NCI-H524 (cell line): Measurements from ENCODE around the gene FOXC1.

Experiments used
- DNase-seq, 2 experiments: peaks; one replicate each; lab custom pipeline; 2025; lab: John Stamatoyannopoulos, UW

Gene FOXC1

DNA sequence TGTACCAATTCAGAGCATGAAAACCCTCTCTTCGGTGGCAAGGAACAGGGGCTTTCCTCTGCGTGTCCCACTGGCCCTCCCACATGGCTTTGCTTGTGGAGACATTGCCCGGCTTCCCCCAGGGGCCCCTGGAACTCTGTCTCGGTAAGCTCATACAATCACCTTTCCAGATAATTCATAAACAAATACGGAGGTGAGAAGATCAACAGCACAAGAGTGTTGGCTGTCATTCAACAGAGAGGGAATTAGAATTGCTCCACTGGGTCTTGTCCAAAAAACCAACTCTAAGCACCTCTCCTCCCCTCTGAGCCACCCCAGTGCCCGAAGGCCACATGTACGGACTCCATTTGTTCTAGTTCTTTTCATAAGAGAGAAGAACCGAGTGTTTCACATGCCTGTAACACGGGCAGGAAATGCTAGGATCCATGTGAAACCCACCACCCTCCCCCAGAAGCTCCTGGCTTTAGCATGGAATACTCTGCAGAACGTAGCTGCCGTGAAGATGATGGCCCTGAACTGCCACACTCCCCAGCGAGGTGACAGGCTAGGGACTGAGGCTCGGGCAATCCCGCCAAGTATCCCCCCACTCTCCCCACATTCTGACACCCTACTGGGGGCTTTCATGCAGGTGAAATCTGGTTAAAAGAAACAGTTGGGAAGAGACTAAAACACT lies 24.6 kb upstream of the FOXC1 start:
- DNase-seq: no peak

DNA sequence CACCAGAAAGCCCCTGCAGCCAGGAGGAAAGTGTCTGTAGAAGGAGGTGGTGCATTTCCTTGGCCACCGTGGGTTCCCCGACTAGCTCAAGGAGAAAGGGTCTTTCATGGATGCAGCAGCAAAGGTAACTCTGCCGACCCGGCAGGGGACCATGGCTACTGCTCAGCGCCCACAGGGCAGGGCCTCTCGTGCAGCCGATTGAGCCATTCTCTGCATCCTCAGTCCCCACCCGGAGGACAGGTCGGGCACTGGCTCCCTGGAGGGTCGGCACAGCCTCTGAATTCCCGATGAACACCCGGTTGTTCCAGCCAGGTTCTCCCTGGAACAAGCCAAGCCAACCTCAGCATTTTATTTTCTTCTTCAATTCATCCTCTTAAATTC lies 24.1 kb upstream of the FOXC1 start:
- no peak for DNase-seq

DNA sequence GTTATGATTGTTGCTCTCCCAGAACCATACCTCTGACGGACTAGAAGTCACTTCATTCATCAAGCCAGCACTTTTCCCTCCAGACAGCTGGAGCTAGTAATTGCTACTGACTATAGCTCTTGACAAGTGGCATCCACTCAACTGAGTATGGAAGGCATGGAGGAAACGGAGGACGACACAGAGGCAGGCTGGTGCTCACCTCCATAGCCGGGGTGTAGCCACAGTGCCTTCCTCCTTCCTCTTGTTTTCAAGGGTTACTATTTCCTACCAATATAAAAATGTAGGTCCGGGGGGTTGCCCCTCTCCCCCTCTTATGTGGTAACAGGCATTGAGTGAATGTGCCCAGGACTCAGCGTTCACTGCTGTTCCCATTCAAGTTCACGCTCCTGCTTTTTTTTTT lies 23.5 kb upstream of the FOXC1 start:
- no peak for DNase-seq

DNA sequence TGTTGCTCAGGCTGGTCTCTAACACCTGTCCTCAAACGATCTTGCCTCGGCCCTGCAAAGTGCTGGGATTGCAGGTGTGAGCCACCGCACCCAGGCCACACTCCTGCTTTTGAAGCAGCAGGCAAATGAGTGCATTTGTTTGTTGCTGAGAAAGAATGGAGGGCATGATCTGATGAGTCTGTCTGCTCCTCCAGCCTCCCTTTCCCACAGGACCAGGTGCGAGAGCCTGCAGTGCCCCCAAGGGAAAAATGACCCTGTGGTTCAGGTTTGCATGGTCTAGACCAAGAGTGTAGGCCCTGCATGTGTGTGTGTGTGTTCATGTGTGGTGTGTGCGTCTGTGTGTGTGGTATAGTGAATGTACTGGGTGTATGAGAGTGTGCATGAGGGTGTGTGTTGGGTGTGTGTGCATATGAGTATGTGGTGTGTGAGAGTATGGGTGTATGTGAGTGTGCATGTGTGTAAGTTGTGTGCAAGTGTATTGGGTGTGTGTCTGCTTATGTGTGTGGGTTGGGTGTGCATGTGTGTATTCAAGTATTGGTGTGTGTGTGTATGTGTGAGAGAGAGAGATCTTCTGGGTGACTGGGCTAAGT lies 22.8 kb upstream of the FOXC1 start:
- DNase-seq: no peak

GRCh38 chr6:1587546-1587945 lies 22.2 kb upstream of the FOXC1 start:
- DNase-seq: no peak

- DNase-seq: no peak
Observed at GRCh38 chr6:1587977-1588376, 21.7 kb upstream of the FOXC1 start.

DNA sequence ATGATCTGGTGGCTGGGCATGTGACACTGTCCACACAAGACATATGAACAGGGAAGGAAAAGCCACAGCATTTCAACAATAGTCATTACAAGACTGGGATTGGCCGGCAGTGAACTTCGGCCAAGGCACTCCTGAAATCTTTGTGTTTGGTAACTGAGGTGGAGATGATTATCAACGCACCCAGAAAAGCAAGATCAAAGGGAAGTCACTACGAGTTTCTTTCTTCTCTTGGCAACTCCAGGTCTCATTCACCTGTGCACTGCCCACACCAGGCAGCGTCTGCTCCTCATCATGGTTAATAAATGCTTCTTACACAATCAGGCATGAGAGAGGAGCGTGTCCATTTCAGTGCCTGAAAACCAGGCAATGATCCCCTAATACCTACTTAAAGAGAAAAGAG lies 20.5 kb upstream of the FOXC1 start:
- DNase-seq: no peak

DNA sequence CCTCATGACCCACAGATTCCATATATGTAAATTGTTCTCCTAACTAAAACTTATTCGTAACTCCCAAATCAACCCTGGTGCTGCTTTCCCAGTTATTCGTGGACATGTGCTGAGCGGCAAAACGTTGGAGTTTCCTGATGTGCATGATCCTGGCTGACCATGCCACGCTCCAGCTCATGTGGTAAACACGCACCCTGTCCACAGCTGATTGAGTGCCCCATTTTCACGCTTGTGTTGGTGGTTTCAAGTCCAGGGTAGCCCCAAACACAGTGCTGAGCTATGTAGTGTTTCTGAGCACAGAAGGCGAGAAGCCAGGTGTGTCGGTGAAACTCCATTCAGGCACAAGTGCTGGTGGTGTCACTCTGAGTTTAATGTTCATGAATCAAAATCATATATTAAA lies 19.1 kb upstream of the FOXC1 start:
- DNase-seq: no peak

DNA sequence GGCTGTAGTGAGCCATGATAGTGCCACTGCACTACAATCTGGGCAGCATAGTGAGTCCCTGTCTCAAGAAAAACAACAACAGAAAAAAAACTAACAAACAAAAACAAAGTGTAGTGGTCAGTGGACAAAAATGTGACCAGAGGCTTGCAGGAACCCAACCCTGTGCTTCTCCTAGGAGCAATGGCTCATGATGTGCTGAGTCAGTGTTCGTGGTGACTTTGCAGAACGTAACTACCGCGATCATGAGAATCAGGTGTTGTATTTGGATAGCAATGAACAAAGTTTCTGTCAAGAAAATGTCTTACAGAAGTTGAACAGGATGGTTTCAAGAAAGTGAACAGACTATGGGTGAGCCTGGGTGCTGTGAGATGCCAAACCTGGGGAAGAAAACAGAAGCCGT lies 18.5 kb upstream of the FOXC1 start:
- DNase-seq: no peak

GRCh38 chr6:1591926-1592325 lies 17.8 kb upstream of the FOXC1 start:
- DNase-seq: no peak

DNA sequence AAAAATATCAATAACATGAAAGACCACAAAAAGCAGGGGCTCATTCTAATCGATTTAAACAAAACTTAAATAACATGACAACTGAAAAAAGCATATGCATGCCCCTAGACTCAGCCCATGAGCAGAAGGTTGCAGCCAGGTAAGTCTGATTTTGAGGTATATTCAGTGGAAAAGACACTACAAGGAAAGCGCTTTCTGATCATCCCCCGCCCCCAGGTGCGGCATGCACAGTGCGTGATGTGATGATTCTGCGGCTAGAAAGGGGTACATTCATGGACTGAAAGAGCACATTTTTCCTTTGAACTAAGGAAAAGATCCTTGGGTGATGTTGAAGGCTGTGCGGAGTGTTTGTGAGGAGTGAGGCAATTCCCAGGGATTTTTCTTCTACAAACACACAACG lies 16.9 kb upstream of the FOXC1 start:
- DNase-seq: no peak

- DNase-seq: no peak
Observed at GRCh38 chr6:1593286-1593957, 16.3 kb upstream of the FOXC1 start.

DNA sequence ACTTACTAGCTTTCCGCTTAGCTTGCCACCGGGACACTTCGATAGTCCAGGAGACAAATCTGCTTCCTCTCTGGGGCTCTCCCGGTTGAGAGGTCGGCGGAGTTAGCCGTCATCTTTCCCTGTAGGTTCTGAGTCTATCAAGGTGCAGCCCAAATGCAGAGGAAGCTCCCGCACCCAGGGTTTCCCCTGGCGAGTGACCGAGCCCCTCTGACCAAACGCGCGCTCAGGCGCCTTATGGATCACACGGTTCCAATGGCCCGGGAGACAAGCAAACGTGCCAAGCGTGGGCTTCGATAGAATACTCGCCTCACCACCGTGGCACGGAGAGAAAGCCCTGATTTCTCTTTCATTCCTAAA lies 15.8 kb upstream of the FOXC1 start:
- no peak for DNase-seq

- DNase-seq: peak in 1 of 2 experiments; percentile 31
Observed at GRCh38 chr6:1594445-1595200, 15.1 kb upstream of the FOXC1 start.

DNA sequence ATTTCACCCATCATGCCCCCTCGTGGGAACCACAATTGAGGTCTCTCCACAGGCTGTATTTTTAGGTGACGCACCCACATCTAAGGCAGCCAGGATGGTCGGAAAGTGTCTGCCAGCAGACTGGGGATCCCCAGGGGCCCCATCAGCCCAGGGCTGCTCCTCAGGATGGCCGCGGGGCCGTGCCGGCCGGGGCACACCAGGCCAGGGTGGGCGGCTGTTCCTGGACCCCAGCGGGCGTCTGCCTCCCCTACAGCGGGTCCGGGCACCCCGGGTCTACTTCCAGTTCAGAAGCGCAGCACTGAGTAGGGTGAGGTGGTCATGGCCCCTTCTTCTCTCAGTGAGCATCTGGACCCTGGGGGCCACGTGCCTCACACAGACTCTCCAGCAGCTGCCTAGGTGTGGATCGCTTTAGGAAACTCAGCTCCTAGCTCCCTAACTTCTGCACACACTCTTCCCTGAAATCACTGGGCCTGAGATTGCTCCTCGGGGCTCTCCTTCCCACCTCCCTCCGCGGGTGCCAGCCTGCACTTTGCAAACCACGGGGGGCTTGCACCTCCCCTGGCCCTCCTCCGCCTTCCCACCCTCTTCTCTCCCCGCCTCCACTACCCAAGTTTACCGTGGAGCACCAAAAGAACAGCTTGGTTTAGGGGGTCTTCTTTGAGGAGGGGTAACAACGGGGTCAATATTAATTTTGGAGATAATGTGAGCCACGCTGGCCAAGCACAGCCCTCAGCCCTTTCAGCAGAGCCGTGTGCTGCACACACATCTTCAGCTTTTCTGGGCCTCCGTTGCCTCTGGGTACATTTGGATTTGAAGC lies 14.2 kb upstream of the FOXC1 start:
- peak in 1 of 2 experiments; percentile 51 for DNase-seq

DNA sequence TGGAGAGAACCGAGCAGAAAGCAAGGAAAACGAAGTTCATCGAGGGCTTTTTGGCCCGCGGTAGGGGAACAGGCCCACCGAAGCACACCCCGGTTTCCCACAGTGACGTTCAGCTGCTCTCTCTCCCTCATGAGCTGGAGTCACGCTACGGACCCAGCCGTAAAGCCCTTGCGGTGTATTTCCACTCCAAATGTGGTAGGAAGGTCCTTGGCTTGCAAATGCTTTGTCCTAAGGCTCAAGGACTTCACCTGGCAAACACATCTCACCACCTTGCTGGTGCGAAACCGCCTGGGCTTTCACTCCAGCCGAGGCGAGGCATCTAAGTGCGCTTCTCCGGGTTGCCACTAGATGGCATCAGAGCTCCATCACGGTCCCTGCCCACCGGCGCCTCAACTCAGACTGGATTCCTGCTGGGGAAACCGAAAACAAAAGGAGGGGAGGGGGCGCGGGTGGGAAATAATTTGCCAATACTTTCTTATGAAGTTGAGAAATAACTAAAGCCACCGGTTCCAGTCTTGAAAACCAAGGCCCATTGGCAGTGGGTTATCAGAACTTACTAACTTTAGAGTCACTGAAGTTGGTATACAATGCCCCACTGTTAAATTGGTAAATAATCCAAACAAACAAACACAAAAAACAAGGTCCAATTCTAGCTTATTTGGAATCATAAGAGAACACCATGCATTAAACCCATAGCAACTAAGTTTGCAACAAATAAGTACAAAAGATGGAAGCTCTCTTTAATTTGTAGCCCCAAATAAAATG lies 13.4 kb upstream of the FOXC1 start:
- peak in 1 of 2 experiments; percentile 49 for DNase-seq

- no peak for DNase-seq
Observed at GRCh38 chr6:1597121-1597744, 12.5 kb upstream of the FOXC1 start.

DNA sequence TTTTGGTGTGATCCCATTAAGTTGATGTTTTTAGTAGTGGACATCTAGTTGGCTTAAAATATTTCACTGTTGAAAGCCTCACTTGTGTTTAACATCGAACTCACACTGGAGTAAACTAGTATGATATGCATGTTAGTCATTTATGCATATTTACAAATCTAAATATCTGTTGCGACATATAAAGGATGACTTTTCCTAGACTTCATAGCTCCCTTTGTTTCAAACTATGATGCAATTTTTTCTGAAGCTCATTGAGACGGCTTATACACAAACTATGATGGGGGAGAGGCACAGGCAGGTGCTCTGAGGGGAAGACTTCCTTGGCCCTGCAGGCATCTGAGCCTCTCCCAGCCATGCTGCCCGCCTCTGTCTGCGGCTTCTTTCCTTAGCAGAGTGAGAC lies 11.8 kb upstream of the FOXC1 start:
- no peak for DNase-seq

GRCh38 chr6:1598433-1598832 lies 11.3 kb upstream of the FOXC1 start:
- no peak for DNase-seq

GRCh38 chr6:1598886-1599285 lies 10.8 kb upstream of the FOXC1 start:
- DNase-seq: no peak

DNA sequence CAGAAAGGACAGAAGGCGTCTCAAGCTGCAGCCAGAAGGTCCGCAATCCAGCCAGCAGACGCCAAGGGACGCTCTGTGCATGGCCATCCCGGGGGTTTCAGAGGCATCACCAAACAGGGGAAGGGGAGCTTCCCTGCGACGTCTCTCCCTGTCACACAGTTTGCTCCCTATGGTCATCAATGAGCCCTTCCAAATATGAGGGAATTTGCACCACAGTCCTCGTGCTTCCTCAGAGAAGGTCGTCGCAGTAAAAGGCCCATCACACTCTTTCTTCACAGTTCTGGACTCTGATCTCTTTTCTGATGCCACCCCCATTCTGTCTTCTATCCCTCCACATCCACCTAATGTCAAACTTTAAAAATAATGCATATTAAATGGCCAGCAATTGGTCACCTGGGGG lies 10.2 kb upstream of the FOXC1 start:
- DNase-seq: no peak
